OCI-LY1 (cell line): ENCODE measurements around the gene PCGF3.

Experiments used
- H2AFZ ChIP-seq: fragments of 200-600 bp; sonication (generic), shearing (Covaris generic); 2 replicates; pipeline ENCODE4 v1.6.0; 2014; ENCODE audit warnings: antibody characterized with exemption, mild to moderate bottlenecking, low read length
- H3F3A ChIP-seq: fragments of 200-600 bp; sonication (generic), shearing (Covaris generic); 2 replicates; pipeline ENCODE4 v1.6.0; 2014; ENCODE audit warnings: mild to moderate bottlenecking, antibody characterized with exemption, low read length, moderate library complexity; ENCODE audit not compliant: insufficient read depth
- H3K27ac ChIP-seq: fragments of 200-600 bp; sonication (generic); 2 replicates; pipeline ENCODE4 v1.5.1; 2014; ENCODE audit warnings: low read length, mixed run types, mild to moderate bottlenecking, low read depth; ENCODE audit not compliant: poor library complexity, severe bottlenecking
- H3K27me3 ChIP-seq: fragments of 200-600 bp; sonication (generic); 2 replicates; pipeline ENCODE4 v1.6.0; 2014; ENCODE audit warnings: antibody characterized with exemption, mild to moderate bottlenecking, low read length, moderate library complexity; ENCODE audit not compliant: insufficient read depth
- H3K36me3 ChIP-seq: fragments of 200-600 bp; sonication (generic); 2 replicates; pipeline ENCODE4 v1.6.1; 2014; ENCODE audit warnings: mild to moderate bottlenecking, antibody characterized with exemption, low read length, moderate library complexity, mixed read lengths; ENCODE audit not compliant: insufficient read depth
- H3K4me1 ChIP-seq: fragments of 200-600 bp; sonication (generic); 2 replicates; pipeline ENCODE4 v1.5.1; 2014; ENCODE audit warnings: mild to moderate bottlenecking, low read length, moderate library complexity; ENCODE audit not compliant: insufficient read depth, severe bottlenecking
- H3K4me2 ChIP-seq: fragments of 200-600 bp; sonication (generic), shearing (Covaris generic); 2 replicates; pipeline ENCODE4 v1.6.1; 2014; ENCODE audit warnings: low read length
- H3K4me3 ChIP-seq: fragments of 200-600 bp; sonication (generic); 2 replicates; pipeline ENCODE4 v1.5.1; 2014; ENCODE audit warnings: low read length, low read depth, mild to moderate bottlenecking, mixed read lengths; ENCODE audit not compliant: poor library complexity, severe bottlenecking
- H3K79me2 ChIP-seq: fragments of 200-600 bp; shearing (Covaris generic); 2 replicates; pipeline ENCODE4 v1.6.1; 2016; ENCODE audit warnings: mixed run types, low read length, mixed read lengths; ENCODE audit not compliant: insufficient read depth
- H3K9ac ChIP-seq: fragments of 200-600 bp; sonication (generic), shearing (Covaris generic); 2 replicates; pipeline ENCODE4 v1.6.1; 2014; ENCODE audit warnings: mild to moderate bottlenecking, low read length, mixed read lengths
- H3K9me2 ChIP-seq: fragments of 200-600 bp; sonication (generic), shearing (Covaris generic); 2 replicates; pipeline ENCODE4 v1.6.1; 2014; ENCODE audit warnings: low read depth, mild to moderate bottlenecking, low read length, mixed read lengths
- H3K9me3 ChIP-seq: fragments of 200-600 bp; shearing (Covaris generic); 2 replicates; pipeline ENCODE4 v1.6.1; 2014; ENCODE audit warnings: low read length, mixed read lengths
- H4K20me1 ChIP-seq: fragments of 200-600 bp; sonication (generic), shearing (Covaris generic); 2 replicates; pipeline ENCODE4 v1.6.0; 2016; ENCODE audit warnings: mild to moderate bottlenecking, low read length; ENCODE audit not compliant: insufficient read depth
- CTCF ChIP-seq: fragments of 200-600 bp; sonication (generic), shearing (Covaris generic); IDR thresholded peaks from 2 replicates; pipeline ENCODE4 v1.5.1; 2017; ENCODE audit warnings: mild to moderate bottlenecking, antibody characterized with exemption, low read length, moderate library complexity, mixed read lengths
- EZH2 ChIP-seq: fragments of 200-600 bp; sonication (generic), shearing (Covaris generic); IDR thresholded peaks from 2 replicates; pipeline ENCODE4 v1.8.0; 2017; ENCODE audit warnings: borderline replicate concordance, mixed run types, mild to moderate bottlenecking, antibody characterized with exemption, low read length, moderate library complexity, mixed read lengths

The PCGF3 gene

GRCh38 chr4:766559-767283 is 61.1 kb downstream of the PCGF3 start:
- no peak for TF ChIP-seq EZH2
- TF ChIP-seq CTCF: no peak
- H3K27ac ChIP-seq: no peak overlapping the region
- H3K9me2 ChIP-seq: no peaks in the 10 kb centered on the region
- no peak overlapping the region for H3K4me2 ChIP-seq
- 0 out of 2 replicates have a peak, but pooled peaks cover 4% of the 10 kb centered on the region for H3K79me2 ChIP-seq
- no peaks in the 10 kb centered on the region for H3K27me3 ChIP-seq
- H3F3A ChIP-seq: no peaks in the 10 kb centered on the region
- peaks cover 67% of the 10 kb centered on the region for H3K36me3 ChIP-seq
- no peaks in the 10 kb centered on the region for H3K9me3 ChIP-seq
- H2AFZ ChIP-seq: no peak overlapping the region
- no peaks in the 10 kb centered on the region for H4K20me1 ChIP-seq
- no peak overlapping the region for H3K4me3 ChIP-seq
- no peak overlapping the region for H3K9ac ChIP-seq
- H3K4me1 ChIP-seq: no peaks in the 10 kb centered on the region

- Histone ChIP-seq H3K4me2 (no peak overlapping the region), H2AFZ (no peak overlapping the region), H3K4me1 (no peaks in the 10 kb centered on the region), H3K27me3 (no peaks in the 10 kb centered on the region), H3K9me2 (no peaks in the 10 kb centered on the region), H3K9me3 (no peaks in the 10 kb centered on the region), H3K36me3 (peaks cover 66% of the 10 kb centered on the region), H3F3A (no peaks in the 10 kb centered on the region), H3K9ac (no peak overlapping the region), H3K27ac (no peak overlapping the region), H3K4me3 (no peak overlapping the region), H3K79me2 (0 out of 2 replicates have a peak, but pooled peaks cover 4% of the 10 kb centered on the region), H4K20me1 (no peaks in the 10 kb centered on the region)
- no peak for TF ChIP-seq CTCF
- TF ChIP-seq EZH2: no peak
These were observed 62.4 kb downstream of the PCGF3 start for GRCh38 chr4:768076-768475.

- Histone ChIP-seq H3K9me3 (no peaks in the 10 kb centered on the region), H3K79me2 (0 out of 2 replicates have a peak, but pooled peaks cover 4% of the 10 kb centered on the region), H3F3A (no peaks in the 10 kb centered on the region), H3K4me3 (no peak overlapping the region), H3K4me2 (no peak overlapping the region), H3K9me2 (no peaks in the 10 kb centered on the region), H3K4me1 (no peaks in the 10 kb centered on the region), H2AFZ (no peak overlapping the region), H3K27ac (no peak overlapping the region), H3K27me3 (no peaks in the 10 kb centered on the region), H4K20me1 (no peaks in the 10 kb centered on the region), H3K9ac (no peak overlapping the region), H3K36me3 (peaks cover 67% of the 10 kb centered on the region)
- TF ChIP-seq EZH2 (no peak), CTCF (no peak)
These were observed 63.4 kb downstream of the PCGF3 start for GRCh38 chr4:768995-769394.
